Amniotic stem cell (primary cell): ENCODE data around the gene PRMT3.
"Not testable (repeated sequence)": the region's sequence is repeated elsewhere in the genome, so short reads cannot be mapped to it uniquely, and the experiment has no call there.

ENCODE experiments used
- DNase-seq: peaks from one replicate; lab custom pipeline; 2025; lab: John Stamatoyannopoulos, UW

The PRMT3 gene

DNA sequence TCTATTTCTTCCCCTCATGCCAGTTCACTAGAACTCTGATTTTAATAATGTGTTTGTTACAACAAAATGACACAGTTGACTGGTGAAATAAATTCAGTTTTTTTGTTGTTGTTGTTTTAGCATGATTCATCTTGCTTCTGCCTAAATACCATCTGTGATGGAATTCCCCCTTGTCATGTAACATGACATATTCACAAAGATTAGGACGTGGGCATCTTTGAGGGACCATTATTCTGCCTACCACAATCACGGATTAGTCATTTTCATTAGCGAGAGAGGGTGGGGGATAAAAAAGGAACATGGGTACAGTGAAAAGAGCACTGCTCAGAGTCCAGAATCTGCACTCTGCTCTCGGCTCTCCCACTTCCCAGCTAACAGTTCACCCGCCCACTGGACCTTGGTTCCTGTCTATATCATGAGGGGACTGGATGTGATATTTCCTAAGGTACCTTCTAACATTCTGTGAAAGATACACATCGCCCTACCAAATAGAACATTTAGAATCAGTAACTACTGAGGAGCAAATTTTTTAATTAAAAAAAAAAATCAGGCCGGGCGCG lies 12.7 kb upstream of the PRMT3 start:
- DNase-seq = no peak

GRCh38 chr11:20376162-20376730 lies 11.3 kb upstream of the PRMT3 start:
- no peak for DNase-seq

- DNase-seq = not testable (repeated sequence)
These were observed 1.5 kb upstream of the PRMT3 start for GRCh38 chr11:20385996-20386395.

DNA sequence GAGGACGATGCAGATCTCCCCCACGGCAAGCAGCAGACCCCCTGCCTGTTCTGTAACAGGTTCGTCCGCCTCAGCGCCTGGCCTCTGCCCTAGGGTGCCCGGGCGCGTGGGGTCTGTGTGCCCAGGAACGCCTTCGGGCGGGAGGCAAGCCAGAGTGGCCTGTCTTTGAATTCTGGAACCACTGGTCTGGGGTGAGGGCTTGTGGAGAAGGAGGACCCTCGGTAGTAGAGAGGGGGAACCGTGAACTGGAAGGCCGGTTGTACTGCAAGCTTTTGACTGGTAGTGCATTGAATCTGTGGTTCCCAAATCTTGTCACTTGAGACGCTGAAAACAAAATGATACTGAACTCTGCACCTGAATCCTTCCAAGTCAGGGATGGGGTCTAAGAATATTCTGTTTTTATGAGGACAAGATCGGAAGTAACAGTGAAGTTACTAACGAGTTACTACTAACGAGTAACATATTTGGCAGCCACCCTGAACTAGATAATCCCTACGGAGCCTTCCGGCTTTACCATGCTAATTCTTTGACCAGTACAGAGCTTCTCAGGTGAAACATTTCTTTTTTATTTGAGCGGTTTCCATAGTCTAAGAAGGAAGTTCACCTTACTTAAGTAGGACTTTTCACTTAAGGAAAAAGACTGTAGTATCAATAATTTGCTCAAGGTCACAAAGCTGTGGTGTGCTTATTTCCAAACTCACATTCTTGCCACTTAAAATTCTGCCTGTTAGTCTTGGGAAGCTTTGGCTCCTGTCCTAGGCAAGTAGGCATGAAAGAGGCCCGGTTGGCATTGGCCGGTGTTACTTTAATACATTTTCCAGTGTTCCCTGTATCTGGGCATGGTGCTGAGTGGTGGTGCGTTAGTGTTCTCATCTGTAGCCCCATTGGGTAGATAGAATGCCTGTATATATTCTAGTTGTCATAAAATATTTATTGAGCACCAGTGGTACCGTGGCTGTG lies 860 bp downstream of the PRMT3 start:
- DNase-seq = no peak

DNA sequence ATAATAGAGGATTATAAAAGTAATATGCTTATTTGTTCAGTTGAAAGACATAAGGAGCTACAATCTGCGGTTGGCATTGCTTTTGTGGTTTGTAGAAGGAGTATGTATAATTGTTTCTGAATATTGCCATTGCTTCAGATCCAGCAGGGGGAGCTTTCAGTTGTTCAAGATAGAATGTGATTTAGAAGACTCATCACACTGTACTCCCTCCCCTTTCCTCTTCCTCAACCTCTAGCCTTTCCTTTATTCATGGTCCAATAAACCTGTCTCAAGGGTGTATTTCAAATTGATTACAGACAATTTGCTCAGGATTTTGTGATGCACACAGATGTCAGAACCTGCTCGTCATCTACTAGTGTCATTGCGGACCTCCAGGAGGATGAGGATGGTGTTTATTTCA lies 9.8 kb downstream of the PRMT3 start:
- peak; percentile 50 for DNase-seq

- DNase-seq = no peak
These were observed 12.0 kb downstream of the PRMT3 start for GRCh38 chr11:20399498-20399897.

GRCh38 chr11:20403059-20403458 lies 15.5 kb downstream of the PRMT3 start:
- no peak for DNase-seq

- DNase-seq = no peak
These were observed 19.0 kb downstream of the PRMT3 start for GRCh38 chr11:20406484-20406883.

DNA sequence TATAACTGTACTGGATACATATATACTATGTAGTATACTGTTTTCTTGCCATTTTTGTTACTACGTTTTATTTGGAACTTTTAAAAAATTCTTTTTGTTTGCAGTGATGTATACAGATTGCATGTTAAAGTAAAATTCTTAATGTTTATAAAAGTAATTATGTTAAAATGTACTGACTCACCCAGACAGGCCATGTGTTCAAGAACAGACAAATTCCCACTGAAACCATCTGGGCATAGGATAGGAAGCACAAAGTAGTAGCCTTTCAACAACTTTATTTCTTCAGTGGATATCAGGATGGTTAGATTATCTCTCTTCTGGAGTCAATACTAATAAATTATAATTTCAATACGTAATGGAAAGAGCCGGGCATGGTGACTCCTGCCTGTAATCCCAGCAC lies 19.8 kb downstream of the PRMT3 start:
- DNase-seq = no peak

DNA sequence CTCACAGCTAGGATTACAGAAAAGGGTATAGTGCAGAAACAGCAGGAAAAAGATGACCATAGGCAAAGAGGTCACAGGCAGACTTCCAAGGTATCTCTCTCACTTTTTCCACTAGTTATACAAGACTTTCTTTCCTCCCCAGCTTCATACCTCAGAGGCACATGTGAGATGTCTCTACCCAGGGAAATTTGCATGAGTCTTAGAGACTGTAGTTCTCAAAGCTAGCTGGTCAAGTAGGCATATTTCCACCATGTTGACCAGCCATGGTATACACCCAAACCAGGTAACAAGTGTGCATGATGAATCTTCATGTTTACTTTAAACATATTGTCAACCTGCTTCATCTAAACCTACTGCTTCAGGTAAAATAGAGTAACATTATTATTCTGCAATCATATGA lies 27.9 kb downstream of the PRMT3 start:
- DNase-seq = no peak

- no peak for DNase-seq
These were observed 30.3 kb downstream of the PRMT3 start for GRCh38 chr11:20417771-20418170.

- DNase-seq = no peak
These were observed 34.4 kb downstream of the PRMT3 start for GRCh38 chr11:20421946-20422345.

- no peak for DNase-seq
These were observed 41.7 kb downstream of the PRMT3 start for GRCh38 chr11:20429216-20429615.

DNA sequence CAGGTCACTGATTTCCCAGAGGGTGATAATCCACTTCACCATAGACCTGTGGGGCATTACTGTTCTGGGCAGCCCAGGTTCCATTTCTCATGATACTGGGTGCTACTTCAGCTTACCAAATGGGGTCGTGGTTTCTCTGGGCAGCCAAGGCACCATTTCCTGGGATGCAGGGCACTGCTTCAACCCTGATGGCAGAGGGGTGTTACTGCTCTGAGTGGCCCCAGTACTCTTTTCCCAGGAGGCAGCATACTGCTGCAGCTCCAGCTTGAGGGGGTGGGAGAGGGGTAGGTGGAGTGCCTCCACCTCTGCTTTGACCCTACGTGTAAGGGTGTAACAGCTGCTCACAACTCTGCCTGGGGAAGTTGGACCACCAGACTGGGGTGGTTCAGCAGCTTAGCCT lies 51.1 kb downstream of the PRMT3 start:
- DNase-seq = no peak

DNA sequence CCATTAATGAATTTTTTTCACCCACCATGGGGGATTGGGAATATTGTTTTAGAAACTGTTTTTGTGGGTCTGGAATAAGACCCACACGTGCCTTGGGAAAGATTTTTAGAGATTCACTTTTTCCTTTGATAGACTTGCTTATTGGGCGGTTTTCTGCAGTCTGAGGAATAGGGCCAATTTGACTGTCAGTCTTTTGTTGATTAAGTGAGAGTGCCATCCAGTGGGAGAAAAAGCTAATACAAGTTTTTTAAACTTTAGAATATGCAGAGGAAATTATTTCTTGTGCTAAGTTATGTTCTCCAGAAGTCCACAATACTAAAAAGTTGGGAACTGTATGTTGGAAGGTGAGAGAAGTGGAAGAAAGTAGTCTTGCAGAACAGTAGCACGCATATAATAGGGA lies 56.1 kb downstream of the PRMT3 start:
- no peak for DNase-seq

- DNase-seq = no peak
These were observed 57.0 kb downstream of the PRMT3 start for GRCh38 chr11:20444535-20444934.

GRCh38 chr11:20448834-20449233 lies 61.3 kb downstream of the PRMT3 start:
- no peak for DNase-seq

- no peak for DNase-seq
These were observed 63.3 kb downstream of the PRMT3 start for GRCh38 chr11:20450829-20451228.

- DNase-seq = no peak
These were observed 64.1 kb downstream of the PRMT3 start for GRCh38 chr11:20451568-20451967.

- DNase-seq = no peak
These were observed 65.1 kb downstream of the PRMT3 start for GRCh38 chr11:20452585-20452984.

DNA sequence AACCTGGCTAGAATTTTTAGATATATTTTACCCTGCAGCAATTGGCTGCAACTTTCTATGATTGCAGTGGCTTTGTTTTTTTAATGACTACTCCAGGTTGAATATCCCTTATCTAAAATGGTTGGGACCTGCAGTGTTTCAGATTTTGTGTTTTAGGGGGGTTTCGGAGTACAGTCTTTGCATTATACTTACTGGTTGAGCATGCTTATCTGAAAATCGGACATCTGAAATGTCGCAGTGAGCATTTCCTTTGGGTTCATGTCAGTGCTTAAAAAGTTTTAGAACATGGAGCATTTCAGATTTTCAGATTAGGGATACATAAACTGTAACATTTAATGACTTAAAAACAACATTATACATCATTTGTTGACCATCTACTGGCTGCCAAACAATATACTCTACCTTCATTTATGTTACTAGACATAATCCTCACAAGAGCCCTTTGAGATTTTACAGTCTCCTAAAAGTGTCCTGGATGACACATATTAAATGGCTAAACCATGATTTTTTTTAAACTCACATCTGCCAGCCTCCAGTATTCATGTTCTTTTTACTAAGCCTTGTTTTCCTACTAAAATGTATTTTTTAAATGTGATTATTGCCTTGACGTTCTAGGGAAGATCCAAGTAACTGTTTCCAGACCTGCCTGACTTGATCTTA lies 66.3 kb downstream of the PRMT3 start:
- no peak for DNase-seq

DNA sequence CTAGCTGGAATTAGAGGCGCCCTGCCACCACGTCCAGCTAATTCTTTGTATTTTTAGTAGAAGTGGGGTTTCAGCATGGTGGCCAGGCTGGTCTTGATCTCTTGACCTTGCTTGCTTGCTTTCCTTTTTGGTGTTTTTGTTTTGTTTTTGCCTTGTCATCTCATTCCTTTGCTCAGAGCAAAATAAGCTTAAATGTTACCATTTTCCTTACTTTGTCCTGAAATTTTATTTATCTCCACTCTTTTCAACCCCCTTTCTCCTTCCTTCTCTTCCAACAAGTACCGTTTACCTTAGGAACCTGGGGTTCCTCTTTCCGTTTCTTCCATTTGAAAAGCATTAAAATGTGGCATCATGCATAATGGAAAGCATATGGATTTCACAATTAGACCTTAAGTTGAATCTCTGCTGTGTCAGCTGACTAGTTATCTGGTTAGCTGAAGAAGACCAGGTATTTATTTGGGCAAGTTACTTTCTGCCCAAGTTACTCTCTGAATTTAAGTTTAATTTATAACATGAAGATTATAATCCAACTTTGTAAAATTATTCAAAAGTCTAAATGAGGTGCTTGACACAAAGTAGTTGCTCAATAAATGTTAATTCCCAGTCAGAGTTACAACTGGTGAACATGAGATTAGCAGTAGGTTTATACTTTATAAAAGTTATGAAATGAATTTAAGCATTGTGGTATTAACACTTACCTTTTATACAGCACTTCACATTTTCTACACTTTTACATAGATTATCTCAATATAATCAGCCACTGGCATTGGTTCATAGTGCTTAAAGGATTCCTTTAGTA lies 69.7 kb downstream of the PRMT3 start:
- no peak for DNase-seq
